Measurements from ENCODE around the gene DAAM2.

DAAM2 gene

GRCh38 chr6:39791850-39792539 lies at the start of gene DAAM2:
Gene DAAM2 (plus strand): TSS chr6:39792376. CDS start chr6:39856303, 63,927 bp downstream.
- Mint-ChIP-seq H3K36me3 (no peaks in the 10 kb centered on the region), H3K9me3 (no peaks in the 10 kb centered on the region), H3K27ac (no peak within 1 kb of the TSS), H3K4me1 (no peaks in the 10 kb centered on the region), H3K4me3 (no peak within 1 kb of the TSS)
- ATAC-seq (no peak), DNase-seq (ENCODE audit: low spot score in 2 of 2) (no peak)

GRCh38 chr6:39746795-39747194 lies 45.4 kb upstream of the DAAM2 start:
- no peaks in the 10 kb centered on the region for H3K4me1 Mint-ChIP-seq
- no peak overlapping the region for H3K4me3 Mint-ChIP-seq
- no peaks in the 10 kb centered on the region for H3K36me3 Mint-ChIP-seq

GRCh38 chr6:39752835-39753724 lies 39.1 kb upstream of the DAAM2 start:
- Mint-ChIP-seq H3K9me3 (no peaks in the 10 kb centered on the region), H3K27ac (no peak overlapping the region), H3K36me3 (no peaks in the 10 kb centered on the region), H3K4me1 (no peaks in the 10 kb centered on the region), H3K4me3 (no peak overlapping the region)
- DNase-seq (ENCODE audit: low spot score in 2 of 2) (no peak), ATAC-seq (no peak)

More at GRCh38 chr6:39746795-39747194, 45.4 kb upstream of the DAAM2 start:
- no peak overlapping the region for H3K27ac Mint-ChIP-seq
- ATAC-seq: no peak
- H3K9me3 Mint-ChIP-seq: no peaks in the 10 kb centered on the region
- DNase-seq (ENCODE audit: low spot score in 2 of 2): no peak

GRCh38 chr6:39753725-39754045 lies 38.5 kb upstream of the DAAM2 start:
- Mint-ChIP-seq H3K36me3 (no peaks in the 10 kb centered on the region), H3K4me1 (no peaks in the 10 kb centered on the region), H3K9me3 (no peaks in the 10 kb centered on the region), H3K4me3 (no peak overlapping the region), H3K27ac (no peak overlapping the region)
- DNase-seq (ENCODE audit: low spot score in 2 of 2) (no peak), ATAC-seq (no peak)

GRCh38 chr6:39754514-39755115 lies 37.6 kb upstream of the DAAM2 start:
- ATAC-seq (no peak), DNase-seq (ENCODE audit: low spot score in 2 of 2) (no peak)
- Mint-ChIP-seq H3K27ac (no peak overlapping the region), H3K4me1 (no peaks in the 10 kb centered on the region), H3K36me3 (no peaks in the 10 kb centered on the region), H3K9me3 (no peaks in the 10 kb centered on the region), H3K4me3 (no peak overlapping the region)

GRCh38 chr6:39755231-39755630 lies 36.9 kb upstream of the DAAM2 start:
- DNase-seq (ENCODE audit: low spot score in 2 of 2) (no peak), ATAC-seq (no peak)
- H3K27ac Mint-ChIP-seq: no peak overlapping the region
- no peak overlapping the region for H3K4me3 Mint-ChIP-seq
- no peaks in the 10 kb centered on the region for H3K4me1 Mint-ChIP-seq
- H3K36me3 Mint-ChIP-seq: no peaks in the 10 kb centered on the region
- no peaks in the 10 kb centered on the region for H3K9me3 Mint-ChIP-seq

GRCh38 chr6:39756582-39756981 lies 35.6 kb upstream of the DAAM2 start:
- Mint-ChIP-seq H3K4me1 (no peaks in the 10 kb centered on the region), H3K27ac (no peak overlapping the region), H3K36me3 (no peaks in the 10 kb centered on the region), H3K9me3 (no peaks in the 10 kb centered on the region), H3K4me3 (no peak overlapping the region)
- DNase-seq (ENCODE audit: low spot score in 2 of 2): no peak
- ATAC-seq: no peak

GRCh38 chr6:39758905-39759605 lies 33.1 kb upstream of the DAAM2 start:
- DNase-seq (ENCODE audit: low spot score in 2 of 2) (no peak), ATAC-seq (no peak)
- H3K4me3 Mint-ChIP-seq: no peak overlapping the region
- H3K27ac Mint-ChIP-seq: no peak overlapping the region
- H3K4me1 Mint-ChIP-seq: no peaks in the 10 kb centered on the region
- H3K9me3 Mint-ChIP-seq: no peaks in the 10 kb centered on the region
- no peaks in the 10 kb centered on the region for H3K36me3 Mint-ChIP-seq

- Mint-ChIP-seq H3K4me1 (no peaks in the 10 kb centered on the region), H3K27ac (no peak overlapping the region), H3K4me3 (no peak overlapping the region), H3K36me3 (no peaks in the 10 kb centered on the region), H3K9me3 (no peaks in the 10 kb centered on the region)
- no peak for DNase-seq (ENCODE audit: low spot score in 2 of 2)
- no peak for ATAC-seq
These were observed 31.8 kb upstream of the DAAM2 start for GRCh38 chr6:39760226-39760952.

GRCh38 chr6:39765508-39766065 lies 26.6 kb upstream of the DAAM2 start:
- ATAC-seq (no peak), DNase-seq (ENCODE audit: low spot score in 2 of 2) (no peak)
- no peaks in the 10 kb centered on the region for H3K4me1 Mint-ChIP-seq
- no peak overlapping the region for H3K4me3 Mint-ChIP-seq
- no peaks in the 10 kb centered on the region for H3K36me3 Mint-ChIP-seq
- no peak overlapping the region for H3K27ac Mint-ChIP-seq
- no peaks in the 10 kb centered on the region for H3K9me3 Mint-ChIP-seq

GRCh38 chr6:39769012-39769411 lies 23.2 kb upstream of the DAAM2 start:
- no peaks in the 10 kb centered on the region for H3K9me3 Mint-ChIP-seq
- no peaks in the 10 kb centered on the region for H3K36me3 Mint-ChIP-seq
- H3K4me3 Mint-ChIP-seq: no peak overlapping the region
- DNase-seq (ENCODE audit: low spot score in 2 of 2) (no peak), ATAC-seq (no peak)
- no peaks in the 10 kb centered on the region for H3K4me1 Mint-ChIP-seq
- no peak overlapping the region for H3K27ac Mint-ChIP-seq

- no peaks in the 10 kb centered on the region for H3K36me3 Mint-ChIP-seq
- no peak overlapping the region for H3K4me3 Mint-ChIP-seq
- no peak overlapping the region for H3K27ac Mint-ChIP-seq
- H3K4me1 Mint-ChIP-seq: no peaks in the 10 kb centered on the region
- no peak for DNase-seq (ENCODE audit: low spot score in 2 of 2)
- ATAC-seq: no peak
- H3K9me3 Mint-ChIP-seq: no peaks in the 10 kb centered on the region
These were observed 21.7 kb upstream of the DAAM2 start for GRCh38 chr6:39770446-39770845.

- no peak for DNase-seq (ENCODE audit: low spot score in 2 of 2)
- no peak overlapping the region for H3K27ac Mint-ChIP-seq
- ATAC-seq: no peak
These were observed 19.5 kb upstream of the DAAM2 start for GRCh38 chr6:39772559-39773273.

GRCh38 chr6:39773782-39774181 lies 18.4 kb upstream of the DAAM2 start:
- Mint-ChIP-seq H3K36me3 (no peaks in the 10 kb centered on the region), H3K4me1 (no peaks in the 10 kb centered on the region), H3K9me3 (no peaks in the 10 kb centered on the region), H3K4me3 (no peak overlapping the region), H3K27ac (no peak overlapping the region)
- DNase-seq (ENCODE audit: low spot score in 2 of 2) (no peak), ATAC-seq (no peak)

More at GRCh38 chr6:39772559-39773273, 19.5 kb upstream of the DAAM2 start:
- Mint-ChIP-seq H3K9me3 (no peaks in the 10 kb centered on the region), H3K4me1 (no peaks in the 10 kb centered on the region), H3K4me3 (no peak overlapping the region), H3K36me3 (no peaks in the 10 kb centered on the region)
